Liver (tissue), 9 donors: Measurements from ENCODE around the gene HOXA5. TPM values are rescaled to one million over a fixed set of nuclear protein-coding genes. Genes with fewer than 3 reads are reported as not detected.

Experiments
- DNase-seq: peaks from one replicate; pipeline ENCODE4 v3.0.0-alpha.2; 2017; ENCODE audit warnings: low spot score
- H3K27ac ChIP-seq, 2 donors: one replicate each; pipeline ENCODE4 v1.7.0; 2013; ENCODE audit warnings: inconsistent platforms in 2 of 2, low read length in 2 of 2, control low read depth in 1 of 2, low read depth in 1 of 2, mild to moderate bottlenecking in 1 of 2
- H3K27me3 ChIP-seq, 4 donors: one replicate each; pipeline versions ENCODE4 v1.6.1 to v1.7.0; 2013; ENCODE audit warnings: low read length in 3 of 4, inconsistent platforms in 1 of 4, mild to moderate bottlenecking in 1 of 4, moderate library complexity in 1 of 4; ENCODE audit not compliant: control insufficient read depth in 4 of 4, insufficient read depth in 4 of 4
- H3K36me3 ChIP-seq, 4 donors: one replicate each; pipeline versions ENCODE4 v1.6.1 to v1.7.0; 2013; ENCODE audit warnings: low read length in 3 of 4, mild to moderate bottlenecking in 3 of 4, low read depth in 1 of 4, moderate library complexity in 1 of 4; ENCODE audit not compliant: control insufficient read depth in 4 of 4, insufficient read depth in 3 of 4
- H3K4me1 ChIP-seq, 4 donors: one replicate each; pipeline versions ENCODE4 v1.6.1 to v1.7.0; 2013; ENCODE audit warnings: low read length in 3 of 4, mild to moderate bottlenecking in 3 of 4, moderate library complexity in 1 of 4; ENCODE audit not compliant: control insufficient read depth in 4 of 4, insufficient read depth in 4 of 4
- H3K4me3 ChIP-seq, 3 donors: one replicate each; pipeline versions ENCODE4 v1.6.1 to v1.7.0; 2013; ENCODE audit warnings: low read length in 3 of 3, control low read depth in 1 of 3, low read depth in 1 of 3, mild to moderate bottlenecking in 1 of 3
- H3K9ac ChIP-seq, 2 donors: one replicate each; pipeline ENCODE4 v1.7.0; 2013; ENCODE audit warnings: low read length in 2 of 2, mild to moderate bottlenecking in 2 of 2, moderate library complexity in 2 of 2, control low read depth in 1 of 2, low read depth in 1 of 2
- H3K9me3 ChIP-seq, 4 donors: one replicate each; pipeline versions ENCODE4 v1.6.1 to v1.7.0; 2013; ENCODE audit warnings: low read length in 3 of 4; ENCODE audit not compliant: control insufficient read depth in 4 of 4
- ATF3 ChIP-seq: IDR thresholded peaks from 2 replicates; pipeline ENCODE4 v1.6.1; 2016; ENCODE audit warnings: antibody characterized with exemption
- FOXA1 ChIP-seq: IDR thresholded peaks from 2 replicates; pipeline ENCODE4 v1.6.1; 2016; ENCODE audit warnings: antibody characterized with exemption
- FOXA2 ChIP-seq: IDR thresholded peaks from 2 replicates; pipeline ENCODE4 v1.6.1; 2016; ENCODE audit warnings: antibody characterized with exemption
- GABPA ChIP-seq, 2 donors: IDR thresholded peaks in 1 of 2; conservative IDR thresholded peaks in 1 of 2; 2 replicates each; pipeline ENCODE4 v1.6.1; 2016; ENCODE audit warnings: antibody characterized with exemption in 2 of 2, mild to moderate bottlenecking in 1 of 2, moderate library complexity in 1 of 2
- HNF4A ChIP-seq, 2 donors: conservative IDR thresholded peaks; 2 replicates each; pipeline ENCODE4 v1.6.1; 2016; ENCODE audit warnings: antibody characterized with exemption in 2 of 2, mild to moderate bottlenecking in 2 of 2
- HNF4G ChIP-seq: IDR thresholded peaks from 2 replicates; pipeline ENCODE4 v1.6.1; 2016; ENCODE audit warnings: antibody characterized with exemption
- JUND ChIP-seq, 2 donors: IDR thresholded peaks; 2 replicates each; pipeline ENCODE4 v1.6.1; 2016; ENCODE audit warnings: antibody characterized with exemption in 2 of 2
- NR2F2 ChIP-seq: IDR thresholded peaks from 2 replicates; pipeline ENCODE4 v1.6.1; 2016; ENCODE audit warnings: antibody characterized with exemption
- RAD21 ChIP-seq, 2 donors: IDR thresholded peaks; 2 replicates each; pipeline ENCODE4 v1.6.1; 2016; ENCODE audit warnings: antibody characterized with exemption in 2 of 2, mild to moderate bottlenecking in 2 of 2
- REST ChIP-seq: IDR thresholded peaks from 2 replicates; pipeline ENCODE4 v1.6.1; 2016; ENCODE audit warnings: antibody characterized with exemption, mild to moderate bottlenecking
- RXRA ChIP-seq, 2 donors: IDR thresholded peaks; 2 replicates each; pipeline ENCODE4 v1.6.1; 2017 to 2018; ENCODE audit warnings: antibody characterized with exemption in 2 of 2, mild to moderate bottlenecking in 1 of 2
- SP1 ChIP-seq: IDR thresholded peaks from 2 replicates; pipeline ENCODE4 v1.6.1; 2018; ENCODE audit warnings: antibody characterized with exemption, mild to moderate bottlenecking
- TAF1 ChIP-seq: conservative IDR thresholded peaks from 2 replicates; pipeline ENCODE4 v1.6.1; 2016; ENCODE audit warnings: antibody characterized with exemption, mild to moderate bottlenecking
- YY1 ChIP-seq: IDR thresholded peaks from 2 replicates; pipeline ENCODE4 v1.6.1; 2016; ENCODE audit warnings: antibody characterized with exemption, mild to moderate bottlenecking
- ZBTB33 ChIP-seq: IDR thresholded peaks from 2 replicates; pipeline ENCODE4 v1.6.1; 2016; ENCODE audit warnings: antibody characterized with exemption
- WGBS: extraction: QIAGEN DNeasy Blood & Tissue Kit; methylation state at CpG from one replicate; pipeline ENCODE4 v1.1.7; 2013; 5-methylcytosine and 5-hydroxymethylcytosine counted together
- polyA plus RNA-seq, 2 donors: library from polyadenylated mRNA; stranded (reverse) in 1 of 2; unstranded in 1 of 2; fragments of 200-250 nt in 1 of 2; fragments of >200 nt in 1 of 2; fragmentation: Nextera tagmentation in 1 of 2; extraction: Ambion mirVana in 1 of 2; gene quantifications; one replicate each; pipeline versions ENCODE4 v1.2.1 to v1.2.3, GENCODE V29; 2013 to 2015
- total RNA-seq, 2 donors: library from RNA; depleted of rRNA; stranded (reverse); fragments of >200 nt; gene quantifications; one replicate each; pipeline ENCODE4 v1.2.3, GENCODE V29; 2014
- TF ChIP-seq, protein P1 (sequence below): IDR thresholded peaks from 2 replicates; pipeline ENCODE4 v1.6.1; 2016; ENCODE audit warnings: antibody characterized with exemption
- TF ChIP-seq, protein P2 (sequence below): fragments of 150-350 bp; IDR thresholded peaks from 2 replicates; pipeline ENCODE4 v1.5.1; 2017; ENCODE audit warnings: improper control_type of control experiment, low read depth, low read length; ENCODE audit not compliant: missing input control
- donor health status: healthy.
- donor health status: healthy.
- donor health status: healthy.
- donor health status: healthy.
- donor health status: healthy.

HOXA5 gene
- total and polyA plus RNA-seq, 4 donors: 0.40 to 2.1 (median 0.66) TPM

- Histone ChIP-seq H3K27ac (no peak overlapping the region), H3K27me3 (peaks cover 9 to 49% (median 24%) of the 10 kb centered on the region in 4 donors), H3K4me3 (peak overlapping the region in 2 of 3 donors; percentile 54 to 72), H3K9ac (no peak overlapping the region), H3K9me3 (peaks cover 0 to 12% (median 0%) of the 10 kb centered on the region in 4 donors), H3K4me1 (peaks cover 12 to 33% (median 13%) of the 10 kb centered on the region in 4 donors), H3K36me3 (no peaks in the 10 kb centered on the region)
- TF ChIP-seq, protein P1, sequence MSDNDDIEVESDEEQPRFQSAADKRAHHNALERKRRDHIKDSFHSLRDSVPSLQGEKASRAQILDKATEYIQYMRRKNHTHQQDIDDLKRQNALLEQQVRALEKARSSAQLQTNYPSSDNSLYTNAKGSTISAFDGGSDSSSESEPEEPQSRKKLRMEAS: no peak
- TF ChIP-seq REST (no peak), SP1 (no peak), FOXA2 (no peak), HNF4G (no peak), RAD21 (IDR thresholded peaks at IDR 0.05) (no peak), RXRA (IDR thresholded peaks at IDR 0.05) (no peak), NR2F2 (no peak), ZBTB33 (no peak), TAF1 (no peak), YY1 (no peak), HNF4A (conservative IDR thresholded peaks at IDR 0.05) (no peak), GABPA (IDR thresholded peaks at IDR 0.05 in 1 of 2, conservative IDR thresholded peaks at IDR 0.05 in 1 of 2) (no peak), JUND (IDR thresholded peaks at IDR 0.05) (no peak), FOXA1 (no peak), ATF3 (no peak)
- TF ChIP-seq, protein P2, sequence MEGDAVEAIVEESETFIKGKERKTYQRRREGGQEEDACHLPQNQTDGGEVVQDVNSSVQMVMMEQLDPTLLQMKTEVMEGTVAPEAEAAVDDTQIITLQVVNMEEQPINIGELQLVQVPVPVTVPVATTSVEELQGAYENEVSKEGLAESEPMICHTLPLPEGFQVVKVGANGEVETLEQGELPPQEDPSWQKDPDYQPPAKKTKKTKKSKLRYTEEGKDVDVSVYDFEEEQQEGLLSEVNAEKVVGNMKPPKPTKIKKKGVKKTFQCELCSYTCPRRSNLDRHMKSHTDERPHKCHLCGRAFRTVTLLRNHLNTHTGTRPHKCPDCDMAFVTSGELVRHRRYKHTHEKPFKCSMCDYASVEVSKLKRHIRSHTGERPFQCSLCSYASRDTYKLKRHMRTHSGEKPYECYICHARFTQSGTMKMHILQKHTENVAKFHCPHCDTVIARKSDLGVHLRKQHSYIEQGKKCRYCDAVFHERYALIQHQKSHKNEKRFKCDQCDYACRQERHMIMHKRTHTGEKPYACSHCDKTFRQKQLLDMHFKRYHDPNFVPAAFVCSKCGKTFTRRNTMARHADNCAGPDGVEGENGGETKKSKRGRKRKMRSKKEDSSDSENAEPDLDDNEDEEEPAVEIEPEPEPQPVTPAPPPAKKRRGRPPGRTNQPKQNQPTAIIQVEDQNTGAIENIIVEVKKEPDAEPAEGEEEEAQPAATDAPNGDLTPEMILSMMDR: no peak
- WGBS: 14% methylated on average over 23 of the region's 23 CpGs
- no peak for DNase-seq
Measured at GRCh38 chr7:27160145-27160545, 16.7 kb upstream of the HOXA5 start.
